ENCODE results near the gene ENPEP. TPM values are rescaled to one million over a fixed set of nuclear protein-coding genes. Genes with fewer than 3 reads are reported as not detected.
"Not testable (repeated sequence)": the region's sequence is repeated elsewhere in the genome, so short reads cannot be mapped to it uniquely, and the experiment has no call there.

The ENPEP gene
- total RNA-seq, 6 experiments from 2014 or later = 15.5 to 28.7 (median 24.7) TPM

DNA sequence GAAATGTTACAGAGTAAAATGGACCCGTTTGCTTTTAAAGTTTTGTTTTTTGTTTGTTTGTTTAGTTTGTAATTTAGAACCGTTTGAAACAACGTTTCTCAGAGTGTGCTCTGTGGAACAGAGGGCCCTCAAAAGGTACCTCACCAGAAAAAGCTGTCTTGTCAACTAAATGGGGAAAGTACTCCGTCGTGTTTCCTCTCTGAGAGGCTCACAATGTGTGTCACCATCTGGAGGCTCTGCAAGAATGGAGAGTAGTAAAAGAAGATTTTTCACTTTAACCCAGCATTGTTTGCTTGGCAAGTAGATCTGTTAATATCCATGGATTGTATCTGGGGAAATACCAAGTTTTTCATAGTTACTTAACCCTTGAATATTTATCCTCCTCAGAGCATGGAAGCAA is 1.5 kb upstream of the ENPEP start:
- H3K36me3 ChIP-seq = peaks cover 0 to 3% (median 0%) of the 10 kb centered on the region in 4 donors
- ATAC-seq (no peak), DNase-seq (no peak)
- no peaks in the 10 kb centered on the region for H3K9me3 ChIP-seq
- TF ChIP-seq, protein P1, sequence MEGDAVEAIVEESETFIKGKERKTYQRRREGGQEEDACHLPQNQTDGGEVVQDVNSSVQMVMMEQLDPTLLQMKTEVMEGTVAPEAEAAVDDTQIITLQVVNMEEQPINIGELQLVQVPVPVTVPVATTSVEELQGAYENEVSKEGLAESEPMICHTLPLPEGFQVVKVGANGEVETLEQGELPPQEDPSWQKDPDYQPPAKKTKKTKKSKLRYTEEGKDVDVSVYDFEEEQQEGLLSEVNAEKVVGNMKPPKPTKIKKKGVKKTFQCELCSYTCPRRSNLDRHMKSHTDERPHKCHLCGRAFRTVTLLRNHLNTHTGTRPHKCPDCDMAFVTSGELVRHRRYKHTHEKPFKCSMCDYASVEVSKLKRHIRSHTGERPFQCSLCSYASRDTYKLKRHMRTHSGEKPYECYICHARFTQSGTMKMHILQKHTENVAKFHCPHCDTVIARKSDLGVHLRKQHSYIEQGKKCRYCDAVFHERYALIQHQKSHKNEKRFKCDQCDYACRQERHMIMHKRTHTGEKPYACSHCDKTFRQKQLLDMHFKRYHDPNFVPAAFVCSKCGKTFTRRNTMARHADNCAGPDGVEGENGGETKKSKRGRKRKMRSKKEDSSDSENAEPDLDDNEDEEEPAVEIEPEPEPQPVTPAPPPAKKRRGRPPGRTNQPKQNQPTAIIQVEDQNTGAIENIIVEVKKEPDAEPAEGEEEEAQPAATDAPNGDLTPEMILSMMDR (IDR thresholded peaks at IDR 0.05) = no peak
- no peak for TF ChIP-seq POLR2A (IDR thresholded peaks at IDR 0.05)
- H3K27me3 ChIP-seq = no peaks in the 10 kb centered on the region
- intact Hi-C loops (cut with DNase I) = no loop called here
- H3K4me3 ChIP-seq = no peak overlapping the region
- H3K4me1 ChIP-seq = peaks cover 0 to 29% (median 8%) of the 10 kb centered on the region in 4 donors
- no peak overlapping the region for H3K27ac ChIP-seq
- 39% methylated on average over 5 of the region's 5 CpGs for WGBS (ENCODE audit: insufficient coverage, low coverage, low lambda C conversion rate, missing lambda C conversion rate)

GRCh38 chr4:110475080-110475479 is 875 bp upstream of the ENPEP start:
- Histone ChIP-seq H3K27ac (peak overlapping the region in 2 of 3 donors; percentile 87 to 89), H3K4me1 (peaks cover 0 to 33% (median 9%) of the 10 kb centered on the region in 4 donors)
- H3K36me3 ChIP-seq; intact Hi-C loops (cut with DNase I); H3K4me3 ChIP-seq; H3K27me3 ChIP-seq; ATAC-seq; DNase-seq; H3K9me3 ChIP-seq: not testable (repeated sequence)
- 32% methylated on average over 7 of the region's 7 CpGs for WGBS (ENCODE audit: insufficient coverage, low coverage, low lambda C conversion rate, missing lambda C conversion rate)

DNA sequence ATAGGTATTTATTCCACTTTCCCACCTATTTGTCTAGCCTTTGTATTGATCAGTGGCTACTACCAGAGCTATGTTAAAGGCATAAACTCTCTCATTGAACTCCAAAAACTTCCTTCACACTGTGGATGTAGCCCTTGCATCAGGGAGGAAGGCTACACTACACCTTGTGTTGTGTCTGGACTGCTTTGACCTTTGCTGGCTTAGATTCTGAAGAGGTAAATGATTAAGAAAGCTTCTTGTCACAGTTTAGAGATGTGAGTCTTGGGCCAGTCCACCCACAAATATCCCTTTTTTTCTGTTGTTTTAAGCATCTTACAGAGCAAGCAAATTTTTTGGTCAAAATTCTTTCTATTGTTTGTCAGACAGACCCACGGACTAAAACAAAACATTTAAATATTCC is 1.9 kb downstream of the ENPEP start:
- TF ChIP-seq, protein P1 (IDR thresholded peaks at IDR 0.05) = no peak
- no peak for TF ChIP-seq POLR2A (IDR thresholded peaks at IDR 0.05)
- 21% methylated on average over 1 of the region's 1 CpG for WGBS (ENCODE audit: insufficient coverage, low coverage, low lambda C conversion rate, missing lambda C conversion rate)
- DNase-seq (no peak), ATAC-seq (no peak)
- intact Hi-C loops (cut with DNase I) = no loop called here
- peak overlapping the region; percentile 58 to 72 (median 64) for H3K4me3 ChIP-seq
- H3K27ac ChIP-seq = peak overlapping the region; percentile 81 to 89 (median 87)
- H3K4me1 ChIP-seq = peaks cover 0 to 33% (median 10%) of the 10 kb centered on the region in 4 donors
- H3K36me3 ChIP-seq = no peaks in the 10 kb centered on the region
- no peaks in the 10 kb centered on the region for H3K9me3 ChIP-seq
- H3K27me3 ChIP-seq = no peaks in the 10 kb centered on the region

DNA sequence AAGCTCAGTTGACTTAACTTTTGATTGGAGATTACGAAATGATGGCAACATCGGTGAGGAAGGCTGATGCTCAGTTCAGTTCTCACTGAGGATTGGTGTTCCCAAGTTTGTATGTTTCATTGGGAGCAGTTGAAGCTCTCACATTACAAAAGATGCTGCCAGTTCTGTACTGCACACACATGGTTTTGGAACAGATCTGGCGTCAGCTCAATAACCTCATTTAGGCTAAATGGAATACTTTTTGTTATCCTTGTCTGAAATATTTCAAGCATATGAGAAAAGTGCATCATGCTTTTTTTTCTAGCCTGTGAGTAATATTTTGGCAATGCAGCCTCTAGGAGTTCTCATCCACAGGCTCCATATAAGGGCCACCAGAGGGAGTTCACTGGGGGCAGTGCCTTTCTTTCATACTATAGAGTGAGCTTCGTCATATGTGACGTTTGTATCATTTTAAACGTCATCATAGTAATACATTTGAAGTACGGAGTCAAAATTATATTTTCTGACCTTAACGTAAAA is 4.1 kb downstream of the ENPEP start:
- intact Hi-C loops (cut with DNase I) = no loop called here
- WGBS (ENCODE audit: insufficient coverage, low coverage, low lambda C conversion rate, missing lambda C conversion rate) = 42% methylated on average over 8 of the region's 8 CpGs
- no peak overlapping the region for H3K4me3 ChIP-seq

DNA sequence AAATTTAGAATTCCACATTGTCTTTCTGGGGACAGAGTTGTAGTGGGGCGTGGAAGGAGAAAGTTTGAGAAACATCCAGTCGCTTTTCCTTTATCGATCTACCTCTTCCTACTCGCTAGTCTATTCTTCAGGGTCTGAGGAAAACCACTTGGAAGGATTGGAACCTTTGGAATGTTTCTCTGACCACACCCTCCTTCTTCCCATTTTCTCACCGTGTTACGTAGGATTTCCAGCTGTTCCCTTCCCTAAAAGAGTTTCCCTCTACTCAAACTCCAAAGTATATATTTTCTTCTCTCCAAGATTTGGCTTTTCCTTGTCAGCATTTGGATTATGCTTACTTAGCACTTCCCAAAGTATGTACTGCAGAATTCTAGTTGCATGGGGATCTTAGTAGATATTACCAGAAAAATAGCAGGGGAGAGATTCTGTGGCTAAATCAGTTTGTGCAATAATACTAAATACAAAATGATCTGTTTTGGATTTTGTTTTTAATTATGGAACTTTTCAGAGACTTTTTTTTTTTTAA is 4.9 kb downstream of the ENPEP start:
- DNase-seq = no peak
- intact Hi-C loops (cut with DNase I) = no loop called here
- H3K27ac ChIP-seq = no peak overlapping the region
- peaks cover 0 to 30% (median 11%) of the 10 kb centered on the region in 4 donors for H3K4me1 ChIP-seq
- 73% methylated on average over 6 of the region's 6 CpGs for WGBS (ENCODE audit: insufficient coverage, low coverage, low lambda C conversion rate, missing lambda C conversion rate)
- no peaks in the 10 kb centered on the region for H3K9me3 ChIP-seq
- no peaks in the 10 kb centered on the region for H3K36me3 ChIP-seq
- no peak for ATAC-seq
- H3K27me3 ChIP-seq = no peaks in the 10 kb centered on the region
- no peak overlapping the region for H3K4me3 ChIP-seq
- no peak for TF ChIP-seq POLR2A (IDR thresholded peaks at IDR 0.05)
- TF ChIP-seq, protein P1 (IDR thresholded peaks at IDR 0.05) = no peak

More for the DNA sequence above, 4.1 kb downstream of the ENPEP start:
- Histone ChIP-seq H3K27ac (no peak overlapping the region), H3K9me3 (no peaks in the 10 kb centered on the region), H3K27me3 (no peaks in the 10 kb centered on the region), H3K4me1 (peaks cover 0 to 30% (median 10%) of the 10 kb centered on the region in 4 donors), H3K36me3 (no peaks in the 10 kb centered on the region)
- ATAC-seq = peak in 2 of 4 donors; percentile 12 to 20
- TF ChIP-seq, protein P1 (IDR thresholded peaks at IDR 0.05) = peak in 2 of 4 donors; percentile 18 to 21
- TF ChIP-seq POLR2A (IDR thresholded peaks at IDR 0.05) = no peak
- no peak for DNase-seq
